ENCODE measurements around the gene RBBP7.
"Not testable (repeated sequence)": the region's sequence is repeated elsewhere in the genome, so short reads cannot be mapped to it uniquely, and the experiment has no call there.

The RBBP7 gene

DNA sequence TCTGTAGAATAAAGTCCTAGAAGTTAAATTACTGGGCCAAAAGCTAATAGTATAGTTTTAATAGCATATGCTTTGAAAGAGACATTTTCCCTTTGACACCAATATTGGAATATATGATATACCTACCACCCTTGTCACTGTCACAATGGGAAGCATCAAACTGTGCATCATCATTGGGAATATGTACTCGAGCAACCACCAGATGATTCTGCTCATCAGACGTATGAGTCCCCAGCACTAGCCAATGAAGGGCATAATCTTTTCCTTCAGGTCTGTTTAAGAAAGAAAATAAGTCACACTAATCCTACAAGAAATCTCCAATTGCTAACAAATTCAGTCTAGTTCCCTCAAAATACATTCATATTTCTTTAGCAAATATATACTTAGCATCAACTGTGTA is 7.3 kb downstream of the RBBP7 start:
- no peak for DNase-seq (ENCODE audit: low spot score)

DNA sequence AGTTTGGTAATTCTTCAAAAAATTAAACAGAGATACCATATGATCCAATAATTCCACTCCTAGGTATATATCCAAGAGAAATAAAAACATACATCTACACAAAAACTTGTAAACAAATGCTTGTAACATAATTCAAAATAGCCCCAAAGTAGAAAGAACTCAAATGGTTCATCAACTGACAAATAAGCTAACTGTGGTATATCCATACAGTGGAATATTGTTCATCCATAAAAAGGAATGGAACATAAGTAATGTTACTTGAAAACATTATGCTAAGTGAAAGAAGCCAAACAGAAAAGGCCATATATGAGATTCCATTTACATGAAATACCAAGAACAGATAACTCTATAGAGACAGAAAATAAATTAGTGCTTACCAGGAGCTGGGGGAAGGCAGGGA is 13.4 kb downstream of the RBBP7 start:
- no peak for DNase-seq (ENCODE audit: low spot score)

DNA sequence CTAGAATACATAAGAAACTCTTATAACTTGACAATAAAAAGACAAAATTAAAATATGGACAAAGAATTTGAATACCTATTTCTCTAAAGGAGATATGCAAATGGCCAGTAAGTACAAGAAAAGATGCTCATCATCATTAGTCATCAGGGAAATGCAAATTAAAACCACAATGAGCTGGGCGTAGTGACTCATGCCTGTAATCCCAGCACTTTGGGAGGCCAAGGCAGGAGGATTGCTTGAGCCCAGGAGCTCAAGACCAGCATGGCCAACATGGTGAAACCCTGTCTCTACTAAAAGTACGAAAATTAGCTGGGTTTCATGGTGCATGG is 14.1 kb downstream of the RBBP7 start:
- not testable (repeated sequence) for DNase-seq (ENCODE audit: low spot score)

DNA sequence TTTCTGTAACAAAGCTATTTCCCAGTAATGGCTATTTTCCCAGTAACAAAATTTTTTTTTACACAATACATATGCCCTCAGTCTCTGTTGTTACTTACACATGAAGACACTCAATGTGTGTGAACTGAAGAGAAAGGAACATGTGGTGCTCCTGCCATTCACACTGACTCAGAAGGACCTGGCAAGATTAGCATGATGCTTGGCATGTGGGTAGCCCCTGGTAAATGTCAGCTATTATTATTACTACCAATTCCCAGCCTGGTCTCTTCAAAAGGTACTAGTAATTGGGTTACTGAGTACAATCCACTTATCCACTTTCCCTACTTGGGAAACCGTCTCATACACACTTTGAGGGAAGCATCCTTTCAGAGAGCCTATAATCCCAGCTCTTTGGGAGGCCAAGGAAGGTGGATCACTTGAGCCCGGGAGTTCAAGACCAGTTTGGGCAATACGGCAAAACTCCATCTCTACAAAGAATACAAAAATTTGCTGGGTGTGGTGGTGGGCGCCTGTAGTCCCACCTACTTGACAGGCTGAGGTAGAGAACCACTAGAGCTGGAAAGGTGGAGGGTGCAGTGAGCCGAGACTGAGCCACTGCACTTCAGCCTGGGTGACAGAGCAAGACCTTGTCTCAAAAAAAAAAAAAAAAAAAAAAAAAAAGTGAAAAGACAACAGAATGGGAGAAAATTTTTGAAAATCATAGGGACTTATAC is 14.6 kb downstream of the RBBP7 start:
- no peak for DNase-seq (ENCODE audit: low spot score)

DNA sequence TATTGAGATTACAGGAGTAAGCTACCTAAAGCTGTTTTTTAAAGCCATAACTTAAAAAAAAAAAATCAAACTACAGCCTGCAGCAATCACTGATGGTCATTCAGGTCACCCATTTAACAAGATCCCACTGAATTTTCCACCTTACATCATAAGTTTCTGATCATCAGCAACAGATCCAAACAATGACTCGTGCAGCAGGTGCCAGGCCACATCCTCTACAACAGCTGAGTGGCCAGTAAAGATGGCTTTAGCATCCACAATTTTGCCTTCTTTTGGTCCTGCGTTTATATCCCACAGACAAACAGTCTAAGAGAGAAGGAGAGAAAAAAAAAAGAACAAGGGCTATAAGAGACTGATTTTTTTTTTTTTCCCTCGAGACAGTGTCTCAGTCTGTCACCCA is 16.6 kb downstream of the RBBP7 start:
- no peak for DNase-seq (ENCODE audit: low spot score)

DNA sequence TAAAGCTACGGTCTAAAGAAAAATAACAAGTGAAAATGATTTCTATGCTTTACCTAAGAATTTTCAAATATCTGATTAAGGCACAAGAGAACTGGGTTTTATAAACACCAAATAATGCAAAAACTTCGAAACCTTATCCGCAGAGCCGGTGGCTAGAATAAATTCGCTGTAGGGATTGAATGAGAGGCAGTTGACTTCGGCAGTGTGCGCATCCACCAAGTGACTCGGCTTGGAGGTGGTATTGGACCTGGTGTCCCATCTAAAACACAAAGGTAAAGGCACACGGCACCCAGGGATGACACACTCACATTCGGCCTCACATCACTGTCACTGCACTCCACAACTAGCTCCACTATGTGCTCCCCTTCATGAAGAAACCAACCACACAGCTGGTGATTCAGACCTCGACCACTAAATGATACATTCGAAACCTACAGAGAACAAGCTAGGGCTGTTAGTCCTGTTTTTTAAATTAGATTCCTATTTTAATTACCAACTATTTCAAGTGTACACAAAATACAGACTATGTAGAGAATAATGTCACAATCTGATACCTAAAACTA is 17.5 kb downstream of the RBBP7 start:
- DNase-seq (ENCODE audit: low spot score), result no peak

DNA sequence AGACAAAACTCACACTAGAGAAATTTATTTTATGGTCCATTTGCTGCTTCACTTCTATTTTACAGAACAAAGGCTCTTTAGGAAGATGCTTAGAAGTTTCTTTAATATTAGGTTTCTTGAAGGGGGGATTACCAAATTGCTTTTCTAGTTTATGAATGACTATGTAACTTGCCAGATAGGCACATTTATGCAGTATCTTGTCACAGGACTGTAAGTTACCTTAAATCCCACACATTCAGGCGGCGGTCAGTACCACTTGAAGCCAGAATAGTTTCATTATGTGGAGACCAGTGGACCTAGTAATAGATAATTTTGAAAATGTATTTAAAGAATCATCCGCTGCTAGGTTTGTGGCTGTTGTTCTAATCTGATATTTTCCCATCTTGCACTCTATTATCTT is 18.3 kb downstream of the RBBP7 start:
- no peak for DNase-seq (ENCODE audit: low spot score)

DNA sequence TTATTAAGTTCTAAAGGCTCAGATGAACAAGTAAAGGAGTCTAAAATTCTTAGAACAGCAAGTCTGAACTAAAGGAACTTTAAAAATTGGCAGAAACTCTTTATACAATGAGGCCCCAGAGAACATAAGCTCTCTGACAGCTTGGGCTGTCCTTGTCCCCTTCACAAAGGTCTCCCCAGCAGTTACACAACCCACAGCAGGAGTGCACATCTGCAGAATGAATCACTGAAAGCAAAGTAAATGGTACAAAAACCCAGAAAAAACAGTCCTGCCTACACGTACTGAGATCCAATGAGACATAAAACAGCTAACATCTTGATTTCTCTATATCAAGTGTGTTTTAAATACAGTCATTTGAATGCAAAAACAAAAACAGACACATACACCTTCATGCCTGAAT is 18.7 kb downstream of the RBBP7 start:
- no peak for DNase-seq (ENCODE audit: low spot score)

DNA sequence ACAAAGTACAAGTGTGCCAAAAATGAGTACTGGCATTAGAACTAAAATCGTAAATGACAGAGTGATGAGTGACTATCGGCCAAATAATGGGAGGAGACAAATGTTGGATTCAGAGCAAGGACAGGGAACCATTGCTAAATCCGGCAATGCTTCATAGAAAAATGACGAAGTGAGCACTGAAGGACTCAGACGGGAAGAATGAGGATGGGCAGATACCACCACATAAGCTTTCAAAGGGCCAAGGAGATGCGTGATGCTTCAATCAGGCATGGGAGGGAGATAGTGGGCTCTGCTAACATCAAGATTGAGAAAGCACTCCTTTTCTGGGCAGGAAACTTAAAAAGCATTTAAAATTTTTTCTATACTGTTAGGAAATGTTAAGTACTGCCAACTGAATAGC is 21.6 kb downstream of the RBBP7 start:
- no peak for DNase-seq (ENCODE audit: low spot score)

DNA sequence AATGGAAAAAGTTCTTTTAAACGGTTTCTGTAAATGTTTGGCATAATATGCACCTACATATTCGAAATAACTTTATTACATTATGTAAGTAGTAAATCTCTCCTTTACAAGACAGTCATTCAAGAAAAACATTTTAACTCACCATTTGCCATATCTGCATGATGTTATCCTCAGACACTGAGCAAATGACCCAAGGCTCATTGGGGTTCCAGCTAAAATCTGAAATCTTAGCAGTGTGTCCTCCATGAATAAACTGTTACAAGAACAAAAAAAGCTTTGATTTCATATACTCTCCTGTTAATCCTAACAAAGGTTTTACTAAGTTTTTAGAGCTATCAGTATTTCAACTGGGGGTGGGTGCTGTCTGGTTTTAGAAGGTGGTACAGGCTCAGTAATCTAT is 24.5 kb downstream of the RBBP7 start:
- DNase-seq (ENCODE audit: low spot score), result no peak

DNA sequence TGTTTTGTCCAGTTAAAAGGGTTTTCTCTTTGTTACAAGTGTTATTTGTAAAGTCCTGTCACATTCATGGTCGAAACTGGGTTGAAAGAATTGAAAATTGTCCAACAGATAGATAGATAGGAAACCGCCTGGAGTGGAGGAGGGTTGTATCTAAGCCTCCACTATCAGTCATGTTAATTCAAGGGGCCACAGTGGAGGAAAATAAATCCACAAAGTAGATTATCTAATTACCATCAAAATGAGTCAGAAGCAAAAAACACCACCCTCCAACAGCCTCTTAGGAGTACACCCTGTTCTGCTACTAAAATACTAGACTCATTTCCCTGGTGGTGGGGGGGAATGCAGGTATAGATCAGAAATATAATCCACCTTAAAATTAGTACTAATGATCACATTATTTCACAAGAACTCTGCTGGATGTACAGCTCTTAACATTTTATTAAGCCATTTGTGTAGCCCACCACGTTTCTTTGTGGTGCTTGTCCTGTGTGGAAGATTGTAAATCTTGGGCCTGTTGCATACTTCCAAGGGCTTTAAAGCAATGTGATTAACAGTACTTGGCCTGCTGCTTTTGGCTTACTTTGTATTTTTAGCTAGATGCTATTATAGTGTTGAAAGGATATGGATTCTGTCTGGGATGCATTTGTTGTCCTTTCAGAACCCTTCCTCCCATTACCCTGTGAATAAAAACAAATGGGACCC is 26.8 kb downstream of the RBBP7 start:
- no peak for DNase-seq (ENCODE audit: low spot score)

DNA sequence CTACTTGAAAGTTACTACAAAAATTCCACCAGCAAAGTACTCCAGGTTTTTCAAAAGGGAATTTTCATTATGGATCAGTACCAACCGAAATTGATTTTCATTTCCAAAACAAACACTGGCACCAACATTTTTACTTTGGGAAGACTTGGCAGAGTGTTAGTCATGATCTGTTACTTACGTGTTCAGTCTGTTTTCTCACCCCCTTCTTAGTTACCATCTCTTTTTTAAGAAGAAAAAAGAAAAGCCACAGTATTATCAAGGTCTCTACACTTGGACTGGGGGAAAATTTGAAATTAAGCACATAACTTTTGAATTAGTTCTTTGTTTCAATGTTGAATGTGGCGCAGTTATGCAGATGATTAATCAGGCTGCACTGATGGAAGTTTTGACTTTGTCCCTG is 27.5 kb downstream of the RBBP7 start:
- no peak for DNase-seq (ENCODE audit: low spot score)

DNA sequence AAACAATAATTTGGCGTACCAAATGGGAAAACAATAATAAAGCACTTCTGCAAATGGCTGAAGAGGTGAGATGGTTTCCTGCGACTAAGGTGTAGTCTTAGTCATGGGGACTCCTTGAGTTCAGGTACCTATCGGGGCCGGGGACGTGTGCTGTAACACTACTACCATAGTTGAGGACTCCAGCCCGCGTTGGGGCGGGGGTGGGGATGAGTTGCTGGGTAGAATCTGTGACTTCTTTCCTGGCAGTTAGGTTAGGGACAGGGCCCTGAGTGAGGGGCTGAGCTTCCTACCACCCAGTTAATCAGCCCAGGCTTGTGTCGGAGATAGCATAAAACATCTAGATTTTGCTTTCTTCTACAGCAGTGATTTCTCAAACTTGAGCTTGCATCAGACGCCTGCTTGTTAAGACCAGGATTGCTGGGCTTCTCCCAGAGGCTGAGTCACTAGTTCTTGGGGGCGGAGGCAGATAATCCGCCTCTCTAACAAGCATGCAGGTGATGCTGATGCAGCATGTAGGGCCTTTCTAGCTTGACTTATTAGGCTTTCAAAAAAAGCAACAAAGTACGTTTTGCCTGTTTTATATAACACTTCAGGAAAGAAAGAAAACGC is 30.2 kb downstream of the RBBP7 start:
- DNase-seq (ENCODE audit: low spot score), result peak; percentile 24

DNA sequence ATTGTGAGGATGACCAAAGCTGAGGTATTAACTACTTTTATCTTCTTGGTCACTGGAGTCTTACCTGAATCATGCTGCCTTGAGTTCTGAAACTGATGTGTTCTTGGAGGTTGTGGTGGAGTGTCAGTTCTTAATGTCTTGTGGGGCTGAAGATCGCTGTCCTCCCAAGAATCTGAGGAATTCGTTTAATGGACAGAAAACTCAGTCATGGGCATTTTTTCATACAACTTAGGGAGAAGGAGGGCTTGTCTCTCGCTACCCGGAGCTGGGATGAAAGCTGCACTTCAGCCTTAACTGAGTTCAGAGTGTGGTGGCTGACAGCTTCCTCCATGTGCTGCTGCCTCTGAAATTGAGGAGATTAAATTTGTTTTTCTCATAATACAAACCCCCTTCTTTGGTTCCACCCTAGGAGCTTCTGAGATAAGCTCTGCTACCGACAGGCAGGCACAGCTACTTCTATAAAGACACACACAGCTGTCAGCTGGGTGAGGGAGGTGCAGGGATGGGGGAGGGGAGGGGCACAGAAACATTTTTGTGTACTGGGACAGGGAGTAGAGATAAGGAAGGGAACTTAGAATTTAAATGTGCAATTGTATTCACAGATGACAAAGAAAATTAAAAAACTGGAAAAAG is 30.8 kb downstream of the RBBP7 start:
- DNase-seq (ENCODE audit: low spot score), result no peak

DNA sequence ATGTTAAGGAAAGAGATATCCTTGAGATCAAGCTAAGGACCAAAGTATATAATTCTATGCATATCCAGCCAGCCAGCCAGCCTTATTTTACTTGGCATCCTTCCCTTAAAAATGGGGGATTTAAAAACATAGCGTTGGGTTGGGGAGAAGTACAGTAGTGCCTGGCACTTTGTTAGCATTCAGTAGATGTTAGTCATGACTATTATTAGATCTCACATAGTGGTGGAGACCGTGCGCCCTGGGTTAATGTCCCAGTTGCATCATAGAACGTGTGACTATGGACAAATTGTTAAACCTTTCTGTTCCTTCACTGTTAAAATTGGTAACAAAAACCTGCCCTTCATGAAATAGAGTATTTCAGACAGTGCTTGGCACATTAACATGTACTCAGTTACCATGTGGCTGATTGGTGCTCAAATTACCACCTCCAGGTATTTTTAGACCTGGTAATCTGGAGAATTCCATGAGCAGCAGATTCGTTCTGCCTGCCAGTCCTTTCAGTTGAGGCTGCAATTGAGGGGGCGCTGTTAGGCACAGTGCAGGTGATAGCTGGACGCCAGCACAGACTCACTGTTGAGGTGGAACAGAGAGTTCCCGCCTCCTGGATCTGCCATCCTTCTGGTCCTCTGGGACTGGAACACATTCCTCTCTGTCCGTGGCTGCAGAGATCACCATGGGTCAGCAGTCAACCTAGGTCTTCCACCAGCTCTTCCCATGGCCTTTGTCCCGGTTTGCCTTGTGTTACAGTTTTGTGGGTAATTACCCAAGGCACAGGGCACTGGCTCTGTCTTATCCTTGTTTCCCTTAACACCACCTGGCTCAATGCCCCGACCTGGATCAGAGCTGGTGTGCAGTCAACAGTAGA is 31.7 kb downstream of the RBBP7 start:
- no peak for DNase-seq (ENCODE audit: low spot score)

DNA sequence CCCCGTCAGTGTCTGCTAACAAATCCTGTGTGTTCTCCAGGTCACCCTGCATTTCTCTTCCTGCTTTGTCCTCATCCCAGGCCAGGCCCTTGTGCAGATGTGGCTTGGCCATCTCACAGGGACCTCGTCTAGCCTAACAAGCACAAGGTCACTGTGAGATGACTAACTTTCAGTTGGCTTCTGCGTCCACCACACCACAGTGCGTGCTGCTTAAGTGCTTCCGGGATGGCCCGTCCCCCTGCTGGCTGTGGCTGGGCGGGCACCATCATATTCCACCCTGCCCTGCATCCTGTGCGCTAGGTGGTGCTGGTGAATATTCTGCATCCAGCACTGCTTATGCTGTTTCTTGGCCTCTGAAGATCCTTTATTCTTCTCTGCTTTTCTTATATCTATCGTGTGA is 33.8 kb downstream of the RBBP7 start:
- DNase-seq (ENCODE audit: low spot score), result no peak

DNA sequence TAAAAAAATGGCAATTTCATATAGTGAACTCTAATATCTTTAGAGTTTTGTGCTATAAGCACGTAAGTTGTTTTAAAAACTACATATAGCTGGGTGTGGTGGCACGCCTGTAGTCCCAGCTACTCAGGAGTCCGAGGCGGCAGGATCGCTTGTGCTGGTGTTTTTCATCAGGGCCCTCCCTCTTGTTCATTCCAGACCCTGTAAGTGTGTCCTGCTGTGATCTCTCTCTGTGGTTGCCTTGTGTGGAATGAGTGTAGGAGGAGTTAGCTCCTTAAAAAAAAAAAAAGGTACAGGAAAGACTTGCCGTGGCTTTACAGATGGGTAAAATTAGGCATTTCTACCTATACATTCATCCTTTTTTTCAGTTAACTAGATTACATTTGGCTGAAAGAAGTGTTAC is 35.4 kb downstream of the RBBP7 start:
- DNase-seq (ENCODE audit: low spot score), result no peak

DNA sequence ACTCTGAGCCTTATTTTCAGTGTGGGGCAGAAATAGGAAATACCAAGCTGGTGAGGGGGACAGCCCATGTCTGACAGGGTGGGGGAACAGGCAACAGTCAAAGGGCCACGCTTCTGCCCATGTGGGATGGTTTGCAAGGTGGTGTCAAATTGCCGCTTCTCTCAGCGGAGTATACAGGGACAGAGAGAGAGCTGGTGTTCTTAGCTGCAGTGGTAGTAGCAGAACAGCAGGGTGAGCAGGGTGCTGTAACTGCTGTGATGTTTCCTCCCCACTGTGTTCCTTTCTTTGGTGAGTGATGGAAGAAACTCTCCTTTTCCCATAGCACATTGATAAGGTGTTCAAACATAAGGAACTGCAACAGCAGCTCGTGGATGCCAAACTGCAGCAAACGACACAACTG is 37.9 kb downstream of the RBBP7 start:
- no peak for DNase-seq (ENCODE audit: low spot score)

DNA sequence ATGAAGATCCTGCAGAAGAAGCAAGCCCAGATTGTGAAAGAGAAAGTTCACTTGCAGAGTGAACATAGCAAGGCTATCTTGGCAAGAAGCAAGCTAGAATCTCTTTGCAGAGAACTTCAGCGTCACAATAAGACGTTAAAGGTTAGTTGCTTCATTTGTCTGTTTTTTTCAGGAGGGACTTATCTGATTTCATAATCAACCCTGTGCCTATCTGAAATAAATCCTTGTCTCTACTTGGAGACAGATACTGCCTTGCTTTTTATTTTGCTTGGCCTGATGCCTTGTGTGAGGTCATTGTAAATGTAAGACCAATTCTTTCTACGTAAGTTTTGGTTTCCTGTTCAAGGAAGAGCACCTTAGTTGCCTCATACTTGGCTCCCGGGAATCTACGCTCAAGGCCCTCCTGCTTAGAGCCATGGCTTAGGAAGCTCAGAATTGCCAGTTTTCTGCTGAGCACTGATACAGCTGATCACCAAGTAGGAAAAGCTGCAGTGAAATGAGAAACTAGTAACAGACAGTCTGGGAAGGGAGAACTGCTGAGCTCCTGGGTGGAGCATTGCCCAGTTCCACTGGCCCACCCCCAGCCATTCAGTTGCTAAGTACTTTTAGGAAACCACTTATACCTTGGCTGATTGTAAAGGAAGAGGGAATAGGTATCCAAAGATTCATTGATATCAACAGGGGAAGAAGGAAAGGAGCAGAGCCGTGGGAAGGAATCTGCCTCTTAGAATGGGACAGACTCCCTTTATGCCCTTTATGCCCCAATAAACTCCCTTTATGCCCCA is 41.8 kb downstream of the RBBP7 start:
- DNase-seq (ENCODE audit: low spot score), result no peak

DNA sequence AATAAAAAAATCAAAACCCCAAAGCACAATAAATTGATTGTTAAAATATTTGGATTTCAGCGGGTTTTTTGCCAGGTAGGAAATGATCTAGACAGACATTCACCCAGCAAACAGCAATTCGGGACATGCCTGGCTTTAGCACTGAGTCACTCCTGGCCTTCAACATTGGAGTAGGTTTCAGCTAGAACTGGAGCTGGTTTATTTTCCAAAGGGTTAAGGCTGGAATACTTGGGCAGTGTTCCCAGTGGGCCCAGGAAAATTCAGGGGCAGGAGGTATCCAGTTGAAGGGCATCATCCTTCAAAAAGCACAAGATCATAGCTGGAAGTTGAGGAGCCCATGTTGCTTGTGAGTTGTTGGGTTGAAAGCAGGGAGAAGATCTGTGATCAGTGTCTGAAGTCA is 42.9 kb downstream of the RBBP7 start:
- no peak for DNase-seq (ENCODE audit: low spot score)

DNA sequence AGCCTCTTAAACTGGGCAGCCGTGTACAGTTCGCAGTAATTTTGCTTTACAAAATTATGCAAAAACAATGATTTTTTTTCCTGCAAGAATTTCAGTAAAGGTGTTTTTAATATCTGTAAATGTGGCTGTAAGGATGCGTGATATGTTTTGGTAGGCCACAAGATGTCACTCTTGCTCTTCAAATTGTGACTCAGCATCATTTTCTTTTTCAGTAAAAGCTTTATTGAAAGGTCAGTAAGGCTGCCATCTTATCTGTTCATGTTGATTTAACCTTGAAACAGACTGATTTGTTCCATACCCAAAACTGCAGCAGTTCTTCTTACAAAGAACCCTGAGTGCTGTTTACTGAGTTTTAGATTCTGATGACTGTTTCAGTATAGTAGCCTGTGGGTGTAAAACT is 44.0 kb downstream of the RBBP7 start:
- DNase-seq (ENCODE audit: low spot score), result peak; percentile 59
